Gastroesophageal sphincter (tissue), 4 donors: ENCODE results near the gene FAM107A. TPM values are rescaled to one million over a fixed set of nuclear protein-coding genes. Genes with fewer than 3 reads are reported as not detected.
A peak's percentile ranks its signal among the peaks of the same experiment; 100 is the strongest.

Experiments used
- ATAC-seq: fragments of 150-250 bp; one replicate; pipeline ENCODE4 v1.9.1; 2016; ENCODE audit warnings: mild to moderate bottlenecking, moderate library complexity
- H3K27ac ChIP-seq, 4 donors: fragments of 200-600 bp; sonication (generic) in 3 of 4; 1 replicate in 3 of 4; 2 replicates in 1 of 4; pipeline ENCODE4 v1.5.1; 2016 to 2019
- H3K27me3 ChIP-seq: fragments of 200-600 bp; sonication (generic); one replicate; pipeline ENCODE4 v1.5.1; 2019
- H3K36me3 ChIP-seq, 2 donors: fragments of 200-600 bp; sonication (generic); one replicate each; pipeline ENCODE4 v1.5.1; 2019; ENCODE audit warnings: control low read depth in 1 of 2
- H3K4me1 ChIP-seq, 3 donors: fragments of 200-600 bp; sonication (generic); 1 replicate in 2 of 3; 2 replicates in 1 of 3; pipeline ENCODE4 v1.5.1; 2016 to 2019; ENCODE audit warnings: control low read depth in 2 of 3
- H3K4me3 ChIP-seq, 2 donors: fragments of 200-600 bp; sonication (generic); one replicate each; pipeline ENCODE4 v1.5.1; 2019; ENCODE audit warnings: mild to moderate bottlenecking in 1 of 2, moderate library complexity in 1 of 2
- H3K9me3 ChIP-seq, 3 donors: fragments of 200-600 bp; sonication (generic); one replicate each; pipeline ENCODE4 v1.5.1; 2017 to 2019; ENCODE audit warnings: control low read depth in 2 of 3
- CTCF ChIP-seq, 4 experiments: fragments of 200-600 bp in 2 of 4; fragments of 450-650 bp in 2 of 4; sonication (generic) in 1 of 4; IDR thresholded peaks; one replicate each; pipeline ENCODE4 v1.5.1; 2017 to 2019; ENCODE audit warnings: antibody characterized with exemption in 4 of 4, mild to moderate bottlenecking in 2 of 4, moderate library complexity in 2 of 4
- EP300 ChIP-seq: sonication (generic); formaldehyde crosslinking; IDR thresholded peaks from one replicate; pipeline ENCODE4 v1.6.1; 2017; ENCODE audit warnings: antibody characterized with exemption, mild to moderate bottlenecking
- POLR2A ChIP-seq, 2 donors: fragments of 450-650 bp; IDR thresholded peaks; one replicate each; pipeline ENCODE4 v1.6.1; 2017; ENCODE audit warnings: antibody characterized with exemption in 2 of 2, mild to moderate bottlenecking in 2 of 2, moderate library complexity in 1 of 2
- POLR2AphosphoS5 ChIP-seq: sonication (generic); formaldehyde crosslinking; IDR thresholded peaks from one replicate; pipeline ENCODE4 v1.6.1; 2017; ENCODE audit warnings: antibody characterized with exemption
- WGBS, 2 donors: methylation state at CpG; one replicate each; pipeline ENCODE4 v1.1.5; 2018; ENCODE audit warnings: low coverage in 1 of 2; 5-methylcytosine and 5-hydroxymethylcytosine counted together
- total RNA-seq, 4 donors: library from RNA; depleted of rRNA; stranded (reverse); fragments of >200 nt; gene quantifications; one replicate each; pipeline ENCODE4 v1.1.0, GENCODE V29; 2016

FAM107A gene
- total RNA-seq, 4 donors from 2014 or later: 27.9 to 109 (median 83.8) TPM

GRCh38 chr3:58574106-58574505 lies 3.1 kb downstream of the FAM107A start:
- Histone ChIP-seq H3K27ac (peak overlapping the region in 3 of 4 donors; percentile 39 to 82 (median 79)), H3K4me1 (peaks cover 0 to 56% (median 0%) of the 10 kb centered on the region in 3 donors), H3K36me3 (peaks cover 0 to 5% of the 10 kb centered on the region in 2 donors), H3K4me3 (peak overlapping the region in 1 of 2 donors; percentile 46), H3K9me3 (no peaks in the 10 kb centered on the region), H3K27me3 (no peaks in the 10 kb centered on the region)
- 67 to 75% methylated on average over 1 to 2 of the region's 3 CpGs for WGBS, 2 donors
- TF ChIP-seq EP300: no peak
- no peak for TF ChIP-seq POLR2AphosphoS5
- no peak for TF ChIP-seq CTCF (IDR thresholded peaks at IDR 0.05)
- TF ChIP-seq POLR2A (IDR thresholded peaks at IDR 0.05): no peak
- no peak for ATAC-seq

- ATAC-seq: no peak
- 30 to 53% methylated on average over 2 to 5 of the region's 6 CpGs for WGBS, 2 donors
Measured at GRCh38 chr3:58573640-58574039, 3.6 kb downstream of the FAM107A start.

GRCh38 chr3:58572634-58573230 lies 4.5 kb downstream of the FAM107A start:
- H3K36me3 ChIP-seq: peaks cover 0 to 5% of the 10 kb centered on the region in 2 donors
- no peak for ATAC-seq
- H3K9me3 ChIP-seq: no peaks in the 10 kb centered on the region
- 89 to 91% methylated on average over 5 to 6 of the region's 7 CpGs for WGBS, 2 donors
- TF ChIP-seq POLR2A (IDR thresholded peaks at IDR 0.05): no peak
- TF ChIP-seq POLR2AphosphoS5: no peak
- TF ChIP-seq EP300: no peak
- TF ChIP-seq CTCF (IDR thresholded peaks at IDR 0.05): no peak
- H3K27me3 ChIP-seq: no peaks in the 10 kb centered on the region
- H3K27ac ChIP-seq: peak overlapping the region in 1 of 4 donors; percentile 82
- peaks cover 0 to 54% (median 0%) of the 10 kb centered on the region in 3 donors for H3K4me1 ChIP-seq
- H3K4me3 ChIP-seq: no peak overlapping the region

More at GRCh38 chr3:58573640-58574039, 3.6 kb downstream of the FAM107A start:
- no peaks in the 10 kb centered on the region for H3K9me3 ChIP-seq
- no peaks in the 10 kb centered on the region for H3K27me3 ChIP-seq
- H3K36me3 ChIP-seq: peaks cover 0 to 5% of the 10 kb centered on the region in 2 donors
- H3K4me3 ChIP-seq: peak overlapping the region in 1 of 2 donors; percentile 46
- no peak for TF ChIP-seq POLR2A (IDR thresholded peaks at IDR 0.05)
- TF ChIP-seq CTCF (IDR thresholded peaks at IDR 0.05): no peak
- TF ChIP-seq EP300: no peak
- TF ChIP-seq POLR2AphosphoS5: no peak
- peaks cover 0 to 60% (median 0%) of the 10 kb centered on the region in 3 donors for H3K4me1 ChIP-seq
- H3K27ac ChIP-seq: peak overlapping the region in 3 of 4 donors; percentile 39 to 82 (median 79)

- Histone ChIP-seq H3K27ac (no peak overlapping the region), H3K4me1 (peaks cover 0 to 48% (median 0%) of the 10 kb centered on the region in 3 donors), H3K4me3 (no peak overlapping the region), H3K27me3 (no peaks in the 10 kb centered on the region), H3K36me3 (peaks cover 0 to 8% of the 10 kb centered on the region in 2 donors), H3K9me3 (no peaks in the 10 kb centered on the region)
- TF ChIP-seq CTCF (IDR thresholded peaks at IDR 0.05): no peak
- TF ChIP-seq POLR2A (IDR thresholded peaks at IDR 0.05): no peak
- TF ChIP-seq POLR2AphosphoS5: no peak
- no peak for TF ChIP-seq EP300
- WGBS, 2 donors: 71 to 92% methylated on average over 7 to 13 of the region's 13 CpGs
- no peak for ATAC-seq
Measured at GRCh38 chr3:58572013-58572633, 5.1 kb downstream of the FAM107A start.

- Histone ChIP-seq H3K36me3 (peaks cover 0 to 21% of the 10 kb centered on the region in 2 donors), H3K4me1 (peaks cover 0 to 35% (median 0%) of the 10 kb centered on the region in 3 donors), H3K27me3 (no peaks in the 10 kb centered on the region), H3K27ac (no peak overlapping the region), H3K9me3 (no peaks in the 10 kb centered on the region), H3K4me3 (no peak overlapping the region)
- WGBS, 2 donors: 77 to 87% methylated on average over 3 to 4 of the region's 5 CpGs
- ATAC-seq: no peak
- TF ChIP-seq CTCF (IDR thresholded peaks at IDR 0.05): no peak
- TF ChIP-seq EP300: no peak
- no peak for TF ChIP-seq POLR2A (IDR thresholded peaks at IDR 0.05)
- no peak for TF ChIP-seq POLR2AphosphoS5
Measured at GRCh38 chr3:58570851-58571250, 6.3 kb downstream of the FAM107A start.
